SKM-1 treated with dmso at 0.1 percent for 144 hours (cell line): ENCODE measurements around the gene NSUN5.
A peak's percentile ranks its signal among the peaks of the same experiment; 100 is the strongest.
"Not testable (repeated sequence)": the region's sequence is repeated elsewhere in the genome, so short reads cannot be mapped to it uniquely, and the experiment has no call there.

Experiments used
- DNase-seq: peaks from one replicate; lab custom pipeline; 2025; ENCODE audit not compliant: unreplicated experiment; lab: John Stamatoyannopoulos, UW

The NSUN5 gene

DNA sequence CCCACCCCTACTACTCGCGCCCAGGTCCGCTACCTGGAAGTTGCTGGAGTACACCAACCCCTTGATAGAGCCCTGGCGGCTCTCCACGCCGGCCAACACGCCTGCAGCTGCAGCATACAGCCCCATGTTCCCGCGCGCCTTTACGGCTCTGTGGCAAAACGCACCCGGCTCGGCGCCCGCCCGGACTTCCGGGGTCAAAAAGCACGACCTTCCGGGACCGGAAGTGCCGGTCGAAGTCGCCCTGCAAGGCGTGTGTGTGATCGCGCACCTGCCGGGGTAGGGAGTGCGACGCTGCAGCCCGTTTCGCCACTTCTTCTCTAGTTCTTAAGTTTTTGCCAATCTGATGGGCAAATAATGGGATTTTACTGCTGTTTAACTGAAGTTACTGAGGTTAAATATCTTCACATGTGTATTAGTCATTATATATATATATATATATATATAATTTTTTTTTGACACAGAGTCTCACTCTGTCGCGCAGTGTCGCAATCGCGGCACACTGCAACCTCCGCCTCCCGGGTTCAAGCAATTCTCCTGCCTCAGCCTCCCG lies at the start of gene NSUN5:
Gene NSUN5 (minus strand): TSS at position 162 of the 550 bp plus-strand sequence. CDS start 36 bp downstream, at position 126.
- peak; percentile 84 for DNase-seq

GRCh38 chr7:73356159-73356558 lies 47.5 kb upstream of the NSUN5 start:
- DNase-seq, result no peak

- DNase-seq, result no peak
Observed at GRCh38 chr7:73354821-73355220, 46.2 kb upstream of the NSUN5 start.

GRCh38 chr7:73354196-73354595 lies 45.6 kb upstream of the NSUN5 start:
- no peak for DNase-seq

DNA sequence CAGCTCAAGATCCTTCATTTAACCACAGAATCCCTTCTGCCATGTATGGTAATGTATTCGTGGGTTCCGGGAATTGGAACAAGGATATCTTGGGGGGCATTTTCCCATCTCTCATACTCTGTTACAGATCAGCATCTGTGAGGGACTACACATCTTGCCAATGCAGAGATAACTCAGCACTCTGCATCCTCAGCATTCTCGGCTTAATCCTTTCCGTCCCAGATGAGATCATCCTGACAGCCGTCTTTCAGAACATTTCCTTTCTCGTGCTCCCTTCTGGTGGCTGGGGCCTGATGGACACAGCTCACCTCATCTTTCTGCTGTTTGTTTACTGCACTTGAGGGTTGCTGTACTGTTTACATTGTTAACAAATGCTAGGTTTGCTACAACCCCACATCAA lies 44.6 kb upstream of the NSUN5 start:
- DNase-seq, result no peak

- DNase-seq, result no peak
Observed at GRCh38 chr7:73352784-73353183, 44.2 kb upstream of the NSUN5 start.

- DNase-seq, result no peak
Observed at GRCh38 chr7:73351447-73352167, 43.0 kb upstream of the NSUN5 start.

DNA sequence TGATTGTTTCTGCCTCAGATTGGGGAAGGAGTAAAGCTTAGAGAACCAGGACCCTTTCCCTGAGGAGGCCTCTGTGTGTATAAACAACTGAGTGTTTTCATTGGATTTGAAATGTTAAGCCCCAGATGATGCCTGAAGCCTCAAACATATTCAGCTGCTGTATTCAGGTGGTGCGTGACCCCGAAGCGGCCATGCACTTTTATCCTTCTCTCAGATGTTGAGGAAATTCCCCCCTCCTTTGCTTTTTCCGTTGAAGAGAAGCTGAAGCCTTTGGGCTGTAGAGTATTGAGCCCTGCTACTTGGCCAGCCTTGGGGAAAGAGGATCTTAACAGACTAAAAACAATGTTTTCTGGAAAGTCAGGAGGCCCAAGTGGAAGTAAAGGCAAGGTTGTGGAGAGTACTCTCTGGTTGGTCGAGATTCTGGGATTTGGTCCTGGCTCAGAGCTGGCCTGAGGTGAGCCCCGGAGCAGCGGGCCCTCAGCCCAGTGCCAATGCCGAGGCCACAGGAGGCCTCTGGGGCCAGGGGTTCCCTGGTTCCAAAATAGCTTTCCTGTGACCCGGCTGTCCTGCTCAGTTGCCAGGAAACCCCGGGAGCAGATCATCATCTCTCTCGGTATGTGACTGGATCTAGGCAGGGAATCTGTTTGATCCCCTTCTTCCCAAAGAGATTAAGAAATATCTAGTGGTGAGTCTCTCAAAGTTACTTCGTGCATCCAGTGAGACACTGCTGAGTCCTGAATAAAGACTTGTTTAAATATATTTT lies 41.9 kb upstream of the NSUN5 start:
- DNase-seq, result no peak

GRCh38 chr7:73349763-73350162 lies 41.1 kb upstream of the NSUN5 start:
- DNase-seq, result no peak

DNA sequence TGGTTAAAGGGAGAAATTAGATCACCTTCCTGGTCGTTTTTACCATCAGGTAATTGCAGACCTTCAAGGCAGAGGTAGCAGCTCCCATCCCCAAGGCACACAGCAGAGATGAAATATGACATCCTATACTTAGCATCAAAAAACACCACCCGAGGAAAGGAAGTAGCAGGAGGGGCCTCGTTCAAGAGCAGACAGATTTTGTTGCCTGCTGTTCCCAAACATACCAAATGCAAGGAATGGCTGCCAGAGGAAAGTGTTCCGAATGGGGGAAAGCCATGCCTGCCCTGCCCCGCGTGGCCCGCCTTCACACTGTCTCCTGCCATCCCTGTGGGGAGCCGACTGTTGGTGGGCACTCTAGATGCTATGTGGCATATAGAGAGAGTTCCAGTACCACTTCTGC lies 37.3 kb upstream of the NSUN5 start:
- DNase-seq, result no peak

DNA sequence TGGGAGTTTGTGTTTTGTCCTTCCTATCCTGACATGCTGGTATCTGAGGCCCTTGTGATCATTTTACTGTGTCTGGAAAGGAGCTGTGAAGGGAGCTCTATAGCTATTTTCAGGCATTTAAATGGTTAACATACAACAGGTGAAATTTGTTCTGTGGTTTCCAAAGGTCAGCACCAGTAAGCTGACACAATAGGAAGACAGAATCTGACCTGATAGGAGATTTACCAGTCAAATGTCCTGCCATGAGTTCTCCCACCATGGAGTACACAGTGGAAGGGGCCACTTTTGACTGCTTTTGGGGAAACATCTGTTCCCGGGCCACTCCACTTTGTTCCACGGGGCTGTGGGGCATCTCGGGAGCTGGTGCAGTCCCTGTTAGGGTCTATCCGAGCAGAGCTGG lies 36.9 kb upstream of the NSUN5 start:
- DNase-seq, result no peak

DNA sequence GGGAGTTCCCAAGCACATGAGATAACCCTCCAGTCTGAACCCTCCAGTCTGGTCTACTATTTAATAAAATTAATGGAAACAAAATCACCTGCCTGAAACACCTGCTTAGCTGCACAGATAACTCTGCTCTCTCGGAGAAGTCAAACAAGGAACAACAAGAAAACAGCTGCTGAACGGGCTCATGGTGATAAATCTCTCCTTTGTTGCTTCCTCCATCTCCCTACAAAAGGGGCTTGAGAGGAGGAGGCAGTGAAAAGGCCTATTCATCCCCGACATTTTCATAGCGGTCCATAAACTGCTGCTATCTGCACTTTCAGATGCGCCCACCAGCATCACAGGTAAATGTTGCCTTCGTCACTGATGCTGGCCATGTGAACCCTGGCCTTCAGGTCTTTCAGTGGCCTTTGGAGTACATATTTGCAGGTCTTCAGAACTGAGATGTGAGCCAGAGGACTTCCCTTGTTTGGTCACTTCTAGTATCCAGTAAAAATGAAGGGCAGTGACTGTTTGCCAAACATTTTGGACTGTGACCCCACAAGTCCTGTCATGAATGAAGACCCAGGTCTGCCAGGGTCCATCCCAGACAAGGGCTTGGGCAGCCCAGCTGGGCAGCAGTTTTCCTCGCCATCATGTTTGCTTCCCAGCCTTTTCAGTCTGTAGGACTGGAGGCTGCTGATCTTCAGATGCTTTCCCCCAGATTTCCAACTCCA lies 35.2 kb upstream of the NSUN5 start:
- DNase-seq, result no peak

DNA sequence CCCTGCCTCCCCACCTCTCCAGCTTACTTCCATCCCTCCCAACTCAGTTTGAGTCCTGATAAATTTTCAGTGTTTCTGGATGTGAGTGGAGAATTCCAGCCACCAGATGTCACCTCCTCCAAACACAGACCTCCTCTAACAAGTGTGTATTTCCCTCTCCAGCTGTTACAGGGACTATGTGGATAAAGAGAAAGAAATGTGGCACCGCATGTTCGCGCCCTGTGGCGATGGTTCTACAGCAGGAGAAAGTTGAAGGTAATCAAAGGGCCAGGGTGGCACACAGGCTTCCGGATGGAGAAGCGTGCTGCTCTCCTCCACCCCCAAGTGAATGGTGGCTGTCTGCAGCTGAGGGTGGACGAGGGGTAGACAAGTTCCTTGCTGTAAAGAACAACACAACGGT lies 34.0 kb upstream of the NSUN5 start:
- DNase-seq, result no peak

- DNase-seq, result peak; percentile 11
Observed at GRCh38 chr7:73341877-73342276, 33.3 kb upstream of the NSUN5 start.

- no peak for DNase-seq
Observed at GRCh38 chr7:73340514-73340913, 31.9 kb upstream of the NSUN5 start.

DNA sequence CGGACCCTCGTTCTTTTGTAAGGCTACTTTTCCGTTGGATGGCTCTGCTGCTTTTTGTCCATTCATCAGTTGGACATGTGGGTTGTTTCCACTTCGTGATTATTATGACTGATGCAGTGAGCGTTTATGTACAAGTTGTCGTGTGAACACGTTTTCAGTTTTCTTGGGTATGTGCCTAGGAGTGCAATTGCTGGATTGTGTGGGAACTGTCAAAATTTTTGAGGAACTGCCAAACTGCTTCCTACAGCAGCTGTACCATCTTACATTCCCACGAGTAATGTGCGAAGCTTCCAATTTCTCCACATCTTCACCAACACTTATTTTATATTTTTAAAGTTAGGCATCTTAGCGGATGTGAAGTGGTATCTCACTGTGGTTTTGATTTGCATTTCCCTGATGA lies 29.7 kb upstream of the NSUN5 start:
- no peak for DNase-seq

GRCh38 chr7:73332447-73332846 lies 23.8 kb upstream of the NSUN5 start:
- DNase-seq, result no peak

DNA sequence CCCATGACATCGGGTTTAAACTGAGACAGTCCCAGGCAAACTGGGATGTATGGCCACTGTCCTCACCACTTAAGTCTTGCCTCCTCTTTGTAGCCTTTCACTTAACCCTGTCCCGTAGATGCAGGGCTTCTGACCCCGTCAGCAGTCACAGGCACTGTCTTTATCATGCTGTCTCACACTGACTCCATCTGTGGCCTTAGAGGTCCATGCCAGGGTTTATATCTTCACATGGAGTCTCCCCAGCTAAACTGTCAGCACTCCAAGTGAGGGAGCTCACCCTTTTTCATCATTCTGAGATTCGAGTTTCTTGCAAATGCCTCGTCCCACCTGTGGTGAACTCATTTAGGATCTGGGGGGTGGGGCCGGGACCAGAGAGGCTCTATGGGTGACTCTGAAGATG lies 22.1 kb upstream of the NSUN5 start:
- DNase-seq, result no peak

- no peak for DNase-seq
Observed at GRCh38 chr7:73329861-73330581, 21.4 kb upstream of the NSUN5 start.

DNA sequence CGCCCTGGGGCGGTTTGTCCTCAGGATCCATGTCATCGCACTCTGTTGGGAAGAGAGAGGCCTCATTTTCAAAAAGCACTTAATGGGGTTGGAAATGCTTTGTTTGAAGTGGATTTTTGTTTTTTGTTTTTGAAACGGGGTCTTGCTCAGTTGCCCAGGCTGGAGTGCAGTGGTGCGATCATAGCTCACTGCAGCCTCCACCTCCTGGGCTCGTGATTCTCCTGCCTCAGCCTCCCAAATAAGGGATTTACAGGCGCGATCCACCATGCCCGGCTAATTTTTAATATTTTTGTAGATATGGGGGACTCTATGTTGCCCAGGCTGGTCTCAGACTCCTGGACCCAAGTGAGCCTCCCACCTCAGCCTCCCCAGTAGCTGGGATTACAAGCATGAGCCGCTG lies 20.1 kb upstream of the NSUN5 start:
- DNase-seq, result no peak

DNA sequence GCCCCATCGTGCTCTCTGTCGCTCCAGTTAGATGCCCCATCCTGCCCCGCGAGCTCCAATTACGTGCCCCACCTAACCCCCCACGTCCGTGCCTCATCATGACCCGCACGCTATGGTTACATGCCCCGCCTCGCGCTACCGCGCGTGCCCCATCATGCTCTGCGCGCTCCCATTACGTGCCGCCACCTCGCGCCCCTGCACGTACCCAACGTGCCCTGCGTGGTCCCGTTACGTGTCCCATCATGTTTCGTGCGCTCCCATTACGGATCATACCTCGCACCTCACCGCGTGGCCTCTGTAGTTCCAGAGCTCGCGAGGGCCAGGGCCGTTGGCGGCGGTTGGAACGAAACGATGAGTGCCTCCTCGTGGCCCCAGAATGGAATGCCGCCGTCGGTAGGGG lies 19.3 kb upstream of the NSUN5 start, which contains the start of the genes FKBP6 and TRIM50:
Gene FKBP6 (plus strand): TSS at position 240 of the 400 bp plus-strand sequence. CDS start 268 bp downstream, outside the sequence.
Gene TRIM50 (minus strand): TSS at position 161 of the 400 bp plus-strand sequence. CDS start 3,295 bp downstream, outside the sequence.
- DNase-seq, result not testable (repeated sequence)
